Measurements from ENCODE around the gene GPR153.

GPR153 gene

GRCh38 chr1:6198646-6199297 lies 62.1 kb downstream of the GPR153 start:
- DNase-seq = no peak

DNA sequence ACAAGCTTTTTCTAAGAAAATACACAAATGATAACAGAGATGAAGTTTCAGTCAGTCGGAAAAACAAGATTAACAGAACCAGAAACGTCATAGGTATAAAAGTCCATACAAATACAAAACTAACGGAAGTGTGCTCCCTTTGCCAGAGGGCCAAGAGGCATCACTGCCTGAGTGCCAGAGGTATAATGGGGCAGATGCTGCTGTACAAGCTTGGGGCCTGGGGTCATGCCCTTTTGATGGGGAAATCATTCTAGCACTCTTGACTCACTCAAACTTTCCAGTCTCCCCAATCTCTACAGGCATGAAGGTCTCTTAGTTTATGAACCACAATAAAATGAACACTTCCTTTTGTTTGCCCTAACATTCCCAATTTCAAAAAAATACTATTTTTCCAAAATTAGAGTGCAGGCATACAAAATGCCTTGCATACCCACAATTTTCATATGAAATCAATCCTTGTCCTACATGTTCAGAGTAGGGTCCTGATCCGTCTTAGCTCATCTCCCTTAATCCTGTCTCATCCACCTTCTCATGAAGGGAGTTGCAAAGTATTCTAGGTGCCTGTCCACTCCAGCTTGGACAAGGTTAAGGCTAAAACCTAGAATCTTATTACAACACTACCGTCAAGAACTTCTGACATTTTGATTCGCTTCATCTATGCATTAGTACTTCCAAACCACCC lies 63.0 kb downstream of the GPR153 start:
- DNase-seq = no peak
